Neural crest cell (in vitro differentiated cells): ENCODE measurements around the gene LCE3E. TPM values are rescaled to one million over a fixed set of nuclear protein-coding genes. Genes with fewer than 3 reads are reported as not detected.

Experiments
- DNase-seq: peaks from one replicate; pipeline ENCODE4 v3.0.0; 2021; ENCODE audit warnings: low read depth, mixed read lengths, low spot score
- H3K27ac Mint-ChIP-seq: one replicate; pipeline ENCODE4 v1.8.0; 2021; ENCODE audit warnings: mild to moderate bottlenecking, mixed read lengths; ENCODE audit not compliant: unreplicated experiment
- H3K27me3 Mint-ChIP-seq: 2 replicates; pipeline ENCODE4 v1.8.0; 2021; ENCODE audit warnings: low read depth, mild to moderate bottlenecking, mixed read lengths
- H3K36me3 Mint-ChIP-seq: 2 replicates; pipeline ENCODE4 v1.8.0; 2021; ENCODE audit warnings: low read depth, mild to moderate bottlenecking, mixed read lengths
- H3K4me1 Mint-ChIP-seq: 2 replicates; pipeline ENCODE4 v1.8.0; 2021; ENCODE audit warnings: mixed read lengths
- H3K4me3 Mint-ChIP-seq: one replicate; pipeline ENCODE4 v1.8.0; 2021; ENCODE audit warnings: mild to moderate bottlenecking, mixed read lengths
- H3K9me3 Mint-ChIP-seq: 2 replicates; pipeline ENCODE4 v1.8.0; 2021; ENCODE audit warnings: mixed read lengths
- CTCF ChIP-seq: fragments of 200-600 bp; sonication (generic); conservative IDR thresholded peaks from 2 replicates; pipeline ENCODE4 v1.5.0; 2021; ENCODE audit warnings: antibody characterized with exemption, mild to moderate bottlenecking
- total RNA-seq: library from RNA; stranded (reverse); gene quantifications from 2 replicates; pipeline ENCODE4 v1.2.1, GENCODE V29; 2021

The LCE3E gene
- total RNA-seq, 1 donor from 2014 or later: not detected

DNA sequence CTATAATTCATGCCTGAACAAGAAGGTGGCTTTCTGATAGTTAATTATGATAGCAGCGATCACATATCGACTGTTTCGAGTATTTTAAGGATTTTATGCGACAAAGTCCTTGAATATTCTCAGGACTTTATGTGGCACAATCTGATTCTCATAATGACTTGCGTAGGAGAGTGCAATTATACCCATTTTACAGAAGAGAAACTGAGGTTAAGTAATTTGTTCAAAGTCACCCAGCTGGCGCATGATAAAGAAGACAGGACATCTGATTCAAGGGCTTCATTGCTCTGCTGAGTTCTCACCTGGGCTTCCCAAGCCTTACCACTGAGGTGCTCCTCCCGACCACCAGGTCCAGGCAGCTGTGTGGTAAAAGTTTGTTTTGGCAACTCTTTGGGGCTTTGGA, 50.5 kb downstream of the LCE3E start:
- H3K27me3 Mint-ChIP-seq: no peaks in the 10 kb centered on the region
- H3K4me1 Mint-ChIP-seq: no peaks in the 10 kb centered on the region
- no peak for DNase-seq
- no peak overlapping the region for H3K4me3 Mint-ChIP-seq
- TF ChIP-seq CTCF: no peak
- no peak overlapping the region for H3K27ac Mint-ChIP-seq
- H3K9me3 Mint-ChIP-seq: peaks cover 11% of the 10 kb centered on the region
- peaks cover 2% of the 10 kb centered on the region for H3K36me3 Mint-ChIP-seq

Other genes with a start within 250 kb of the LCE3E start
- not detected in 2 replicates for gene FLG, start 241.5 kb downstream of the LCE3E start, total RNA-seq
- gene FLG2, start 206.8 kb downstream of the LCE3E start, total RNA-seq: not detected in 2 replicates
- gene CRNN, start 152.5 kb downstream of the LCE3E start, total RNA-seq: not detected in 2 replicates
- gene LCE5A, start 56.0 kb downstream of the LCE3E start, total RNA-seq: not detected in 2 replicates
- not detected in 2 replicates for gene CRCT1, start 52.3 kb downstream of the LCE3E start, total RNA-seq
- not detected in 2 replicates for gene LCE3D, start 13.7 kb upstream of the LCE3E start, total RNA-seq
- not detected in 2 replicates for gene LCE3C, start 33.5 kb upstream of the LCE3E start, total RNA-seq
- gene LCE3B, start 47.0 kb upstream of the LCE3E start, total RNA-seq: not detected in 2 replicates
- not detected in 2 replicates for gene LCE3A, start 56.3 kb upstream of the LCE3E start, total RNA-seq
- gene LCE2D, start 96.6 kb upstream of the LCE3E start, total RNA-seq: not detected in 2 replicates
- not detected in 2 replicates for gene LCE2C, start 108.5 kb upstream of the LCE3E start, total RNA-seq
- not detected in 2 replicates for gene LCE2B, start 119.3 kb upstream of the LCE3E start, total RNA-seq
- gene LCE2A, start 131.6 kb upstream of the LCE3E start, total RNA-seq: not detected in 2 replicates
- gene LCE4A, start 141.4 kb upstream of the LCE3E start, total RNA-seq: not detected in 2 replicates
- gene KPRP, start 191.2 kb upstream of the LCE3E start, total RNA-seq: not detected in 2 replicates
- not detected in 2 replicates for gene LCE1F, start 208.4 kb upstream of the LCE3E start, total RNA-seq
- not detected in 2 replicates for gene LCE1E, start 219.5 kb upstream of the LCE3E start, total RNA-seq
- gene LCE1D, start 229.9 kb upstream of the LCE3E start, total RNA-seq: not detected in 2 replicates
- not detected in 2 replicates for gene LCE1C, start 239.9 kb upstream of the LCE3E start, total RNA-seq
- gene LCE1B, start 245.2 kb upstream of the LCE3E start, total RNA-seq: not detected in 2 replicates